HG02610 (cell line): Measurements from ENCODE around the gene LCNL1.

Experiments
- ATAC-seq: cut with Tn5 transposase; IDR thresholded peaks from one replicate; pipeline ENCODE4 v1.9.1; 2021; ENCODE audit warnings: mild to moderate bottlenecking, moderate library complexity; ENCODE audit not compliant: unreplicated experiment

LCNL1 gene

GRCh38 chr9:137008312-137008711 lies 25.5 kb downstream of the LCNL1 start:
- ATAC-seq = no peak

GRCh38 chr9:137009217-137009616 lies 26.4 kb downstream of the LCNL1 start:
- ATAC-seq = no peak

DNA sequence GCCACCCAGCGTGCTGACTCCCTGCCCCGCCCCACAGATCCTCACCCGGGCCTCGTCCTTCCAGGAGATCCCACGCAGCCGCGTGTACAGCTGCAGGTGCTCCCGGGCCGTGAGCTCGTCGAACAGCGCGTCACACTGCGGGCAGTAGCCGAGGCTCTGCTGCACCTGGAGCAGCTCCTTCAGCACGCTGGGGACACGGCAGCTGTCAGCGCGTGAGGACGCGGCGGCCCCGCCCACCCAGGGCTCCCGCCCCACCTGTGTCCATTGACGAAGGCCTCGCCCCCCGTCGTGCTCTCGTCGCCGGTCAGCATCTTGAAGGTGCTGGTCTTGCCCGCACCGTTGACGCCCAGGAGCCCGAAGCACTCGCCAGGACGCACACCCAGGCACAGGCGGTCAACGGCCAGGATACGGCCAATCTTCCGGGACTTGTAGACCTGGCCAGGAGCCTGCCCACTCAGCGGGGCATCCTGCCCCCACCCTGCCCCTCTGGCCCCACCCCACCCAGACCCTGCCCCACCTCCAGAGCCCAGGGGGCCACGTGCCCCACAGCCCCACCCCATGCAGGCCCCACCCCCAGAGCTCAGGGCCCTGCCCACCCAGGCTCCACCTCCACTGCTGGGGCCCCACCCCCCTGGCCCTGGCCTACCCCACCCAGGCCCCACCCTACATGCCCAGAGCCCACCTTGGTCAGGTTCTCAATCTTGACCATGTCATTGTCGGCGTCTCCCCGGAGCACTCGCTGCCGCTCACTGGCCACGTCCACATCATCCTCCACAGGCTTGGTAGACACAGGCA lies 27.3 kb downstream of the LCNL1 start:
- ATAC-seq = no peak

GRCh38 chr9:137011156-137011555 lies 28.4 kb downstream of the LCNL1 start:
- ATAC-seq = no peak

GRCh38 chr9:137011907-137012675 lies 29.3 kb downstream of the LCNL1 start:
- ATAC-seq = no peak

DNA sequence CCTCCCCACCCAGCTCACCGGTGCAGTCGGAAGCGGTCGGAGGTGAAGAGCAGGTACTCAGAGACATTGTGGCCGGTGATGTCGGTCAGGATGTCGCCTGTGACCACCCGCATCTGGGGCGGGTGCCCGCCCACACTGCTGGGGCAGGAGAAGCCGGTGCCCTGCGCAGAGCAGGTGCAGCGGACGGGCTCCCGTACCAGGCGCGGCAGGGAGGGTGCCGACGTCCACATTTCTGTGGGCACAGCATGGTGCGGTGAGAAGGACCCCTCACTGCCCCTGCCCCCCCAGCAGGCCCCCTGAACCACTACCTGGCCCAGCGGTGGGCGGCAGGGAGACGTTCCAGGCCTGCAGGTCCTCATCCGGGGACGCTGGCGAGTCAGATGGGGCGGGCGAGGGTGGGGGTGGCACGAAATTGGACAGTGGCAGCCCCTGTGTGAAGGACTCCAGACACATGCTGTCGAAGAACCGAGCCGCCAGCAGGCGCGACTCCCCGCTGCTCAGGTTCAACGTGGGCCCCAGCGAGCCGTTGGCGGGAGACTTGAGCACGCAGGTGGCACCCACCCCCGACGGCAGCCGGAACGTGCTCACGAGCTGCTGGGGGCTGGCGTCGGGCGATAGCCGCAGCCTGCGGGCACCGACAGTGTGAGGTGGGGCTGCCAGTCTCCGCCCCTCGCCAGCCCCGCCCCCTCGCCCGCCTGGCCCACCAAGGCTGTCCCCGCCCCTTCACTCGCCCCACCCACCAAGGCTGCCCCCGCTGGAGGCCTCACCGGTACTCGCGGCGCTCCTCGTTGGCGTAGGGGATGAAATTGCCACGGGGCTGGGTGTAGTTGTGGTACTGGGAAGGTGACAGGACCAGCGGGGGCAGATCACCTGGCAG lies 30.1 kb downstream of the LCNL1 start:
- ATAC-seq = no peak

DNA sequence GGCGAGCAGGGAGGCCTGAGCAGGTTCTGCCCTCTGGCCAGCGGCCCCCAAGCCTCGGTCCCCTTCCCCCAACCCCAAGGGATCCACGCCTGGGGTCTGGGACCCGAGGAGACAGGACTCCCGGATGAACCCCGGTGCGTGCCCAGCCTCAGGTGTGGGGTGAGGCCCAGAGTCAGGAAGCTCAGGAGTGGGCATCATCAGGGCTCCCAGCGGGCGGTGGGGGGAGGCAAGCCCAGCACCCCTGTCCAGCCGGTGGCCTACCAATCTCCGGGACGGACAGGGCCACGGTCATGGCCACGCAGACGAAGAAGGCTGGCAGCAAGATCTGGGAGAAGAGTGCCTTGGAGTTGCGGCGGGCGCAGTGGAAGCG lies 30.8 kb downstream of the LCNL1 start:
- no peak for ATAC-seq

DNA sequence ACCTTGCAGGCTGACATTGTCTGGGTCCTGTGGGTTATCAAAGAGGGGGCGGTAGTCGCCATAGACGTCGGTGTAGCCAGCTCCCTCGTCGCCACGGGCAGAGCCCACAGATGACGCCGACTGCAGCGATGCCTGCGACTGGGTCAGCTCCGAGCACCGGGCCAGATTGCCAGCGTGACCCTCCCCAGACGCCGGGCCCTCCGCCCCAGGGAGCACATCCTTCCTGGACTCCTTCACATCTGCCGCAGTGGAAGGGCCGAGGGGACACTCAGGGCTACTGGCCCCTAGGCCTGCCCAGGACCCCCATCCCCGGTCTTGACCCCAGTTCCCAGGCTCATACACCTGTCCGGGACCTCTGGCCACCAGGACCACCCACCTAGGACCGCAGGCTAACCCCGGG lies 31.4 kb downstream of the LCNL1 start:
- ATAC-seq = no peak

GRCh38 chr9:137014776-137015539 lies 32.2 kb downstream of the LCNL1 start:
- no peak for ATAC-seq

DNA sequence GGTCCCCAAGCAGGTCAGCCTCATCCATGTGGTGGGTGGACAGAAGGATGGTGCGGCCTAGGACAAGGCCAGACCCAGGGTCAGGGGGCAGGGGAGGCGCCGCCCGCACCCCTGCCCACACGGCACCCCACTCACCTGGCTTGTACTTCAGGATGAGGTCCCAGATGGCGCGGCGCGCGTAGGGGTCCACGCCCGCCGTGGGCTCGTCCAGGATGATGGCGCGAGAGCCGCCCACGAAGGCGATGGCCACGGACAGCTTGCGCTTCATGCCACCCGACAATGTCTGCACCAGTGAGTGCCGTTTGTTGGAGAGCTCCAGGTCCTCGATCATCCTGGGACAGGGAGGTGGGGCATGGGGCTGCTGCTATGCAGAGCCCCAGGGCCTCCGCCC lies 32.7 kb downstream of the LCNL1 start:
- ATAC-seq = no peak

DNA sequence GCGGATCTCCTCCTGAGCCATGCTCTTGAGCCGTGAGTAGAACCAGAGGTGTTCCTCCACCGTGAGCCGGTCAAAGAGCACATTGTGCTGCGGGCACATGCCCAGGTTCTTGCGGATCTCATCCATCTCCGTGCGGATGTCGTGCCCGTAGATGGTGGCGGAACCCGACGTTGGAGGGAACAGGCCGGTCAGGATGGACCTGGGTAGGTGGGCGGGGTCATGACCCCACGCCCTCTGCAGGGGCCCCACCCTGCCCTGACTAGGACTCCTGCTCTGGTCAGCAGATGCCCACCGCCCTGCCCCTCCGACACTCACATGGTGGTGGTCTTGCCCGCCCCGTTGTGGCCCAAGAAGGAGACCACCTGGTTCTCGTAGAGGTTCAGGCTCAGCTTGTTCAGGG lies 33.2 kb downstream of the LCNL1 start:
- no peak for ATAC-seq

DNA sequence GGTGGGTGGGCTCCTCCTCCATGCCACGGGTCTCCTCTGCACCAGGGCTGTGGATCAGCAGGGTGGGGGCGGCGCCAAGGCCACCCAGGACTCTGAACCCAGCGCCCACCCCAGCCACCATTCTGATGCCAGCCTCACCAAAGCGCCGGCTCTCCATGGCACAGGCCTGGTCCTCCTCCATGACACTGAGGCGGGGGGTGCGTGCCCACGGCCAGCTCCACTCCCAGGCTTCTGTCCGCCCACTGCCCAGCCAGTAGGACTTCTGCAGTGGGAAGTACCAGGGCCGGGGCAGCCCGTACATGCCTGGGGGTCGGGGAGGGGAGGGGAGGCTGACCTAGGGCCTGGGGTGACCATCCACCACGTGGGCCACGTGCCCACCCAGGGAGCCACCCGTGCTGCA lies 33.6 kb downstream of the LCNL1 start:
- ATAC-seq = no peak

GRCh38 chr9:137017071-137017470 lies 34.3 kb downstream of the LCNL1 start:
- no peak for ATAC-seq

DNA sequence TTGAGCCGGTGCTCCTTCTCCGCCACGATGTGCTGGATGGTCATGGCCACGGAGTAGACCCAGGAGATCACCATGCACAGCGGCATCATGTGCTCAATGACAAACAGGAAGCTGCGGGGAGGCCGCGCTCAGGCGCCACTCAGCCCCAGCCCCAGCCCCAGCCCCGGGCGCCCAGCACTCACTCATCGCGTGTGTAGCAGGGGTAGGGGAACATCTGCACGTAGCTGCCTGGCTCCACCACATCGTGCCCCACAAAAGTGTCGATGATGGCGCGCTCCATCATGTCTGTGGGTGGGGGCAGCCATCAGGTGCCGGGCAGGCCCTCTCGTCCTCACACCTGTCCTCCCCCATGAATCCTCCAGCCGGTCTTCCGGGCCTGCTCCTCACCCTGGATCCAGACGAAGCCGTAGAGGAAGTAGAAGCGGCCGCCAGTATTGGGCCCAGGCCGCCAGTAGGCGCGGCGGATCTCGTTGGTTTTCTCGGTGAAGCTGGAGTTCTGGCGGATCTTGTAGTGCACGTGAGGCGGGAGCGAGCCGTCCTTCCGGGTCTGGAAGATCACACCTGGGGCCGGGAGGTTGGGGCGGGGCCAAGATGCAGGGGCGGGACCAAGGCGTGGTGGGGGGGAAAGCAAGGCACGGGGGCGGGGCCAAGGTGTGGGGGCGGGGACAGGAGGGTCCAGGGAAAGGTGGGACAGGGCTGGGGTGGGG lies 35.2 kb downstream of the LCNL1 start:
- no peak for ATAC-seq

- no peak for ATAC-seq
Measured at GRCh38 chr9:137018761-137019559, 36.2 kb downstream of the LCNL1 start.

DNA sequence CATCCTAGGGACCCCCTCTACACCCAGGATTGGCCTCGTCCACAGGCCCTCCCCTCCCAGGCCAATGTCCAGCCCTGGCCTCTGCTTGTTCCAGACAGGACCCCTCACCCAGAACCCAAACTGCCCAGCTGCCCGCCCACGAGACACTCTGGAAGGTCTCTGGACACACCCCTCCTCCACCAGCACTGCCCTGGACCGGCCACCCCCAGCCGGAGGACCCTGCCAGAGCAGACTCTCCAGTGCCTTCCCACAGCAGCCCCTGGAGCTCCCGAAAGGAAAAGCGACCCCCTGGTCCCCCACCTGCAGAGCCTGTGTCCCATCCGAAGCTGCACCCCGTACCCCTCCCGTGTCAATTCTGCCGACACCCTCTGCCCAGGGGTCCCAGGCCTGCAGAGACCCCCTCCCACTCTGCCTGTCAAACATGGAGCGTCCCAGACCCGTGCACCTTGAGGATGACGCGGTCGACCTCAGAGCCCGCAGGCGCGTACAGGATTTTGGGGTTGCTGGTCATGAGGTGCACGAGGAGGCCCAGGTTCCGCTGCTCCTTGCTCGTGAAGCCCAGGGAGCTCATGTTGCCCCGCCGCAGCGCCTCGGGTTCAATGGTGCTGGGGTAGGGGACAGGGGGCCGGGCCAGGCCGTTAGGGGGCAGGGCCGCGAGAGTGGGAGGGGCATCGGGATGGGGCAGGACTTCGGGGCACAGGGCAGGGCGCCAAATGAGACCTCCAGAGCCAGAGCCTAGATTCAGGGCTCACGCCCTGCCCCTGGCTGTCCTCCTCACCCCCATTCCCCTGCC lies 37.3 kb downstream of the LCNL1 start:
- ATAC-seq = no peak

- no peak for ATAC-seq
Measured at GRCh38 chr9:137020771-137021567, 38.2 kb downstream of the LCNL1 start.

DNA sequence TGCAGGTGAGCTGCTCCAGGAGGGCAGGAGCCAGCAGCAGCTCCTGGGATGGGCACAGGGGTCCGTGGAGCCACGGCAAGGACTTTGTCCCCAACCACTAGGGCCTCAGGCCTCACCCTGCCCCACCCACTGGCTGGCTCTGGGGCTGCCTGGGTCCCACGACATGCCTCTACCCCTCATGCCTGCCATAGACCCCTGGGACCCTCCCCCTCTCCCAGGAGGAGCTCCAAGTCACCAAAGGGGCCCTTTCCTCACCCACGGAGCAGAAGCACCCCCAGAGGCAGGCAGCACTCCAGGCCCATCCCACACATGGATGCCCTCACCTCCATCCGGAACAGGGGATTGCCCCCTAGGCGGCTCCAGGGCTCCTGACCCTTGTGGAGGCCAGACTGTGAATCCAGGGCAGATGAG lies 38.8 kb downstream of the LCNL1 start:
- ATAC-seq = no peak
